GM12878 (cell line): ENCODE measurements around the gene COL4A3. TPM values are rescaled to one million over a fixed set of nuclear protein-coding genes. Genes with fewer than 3 reads are reported as not detected.

Experiments
- ATAC-seq: fragments of 200-7000 bp; cut with Tn5 transposase; 3 replicates; pipeline ENCODE4 v1.9.1; 2020; ENCODE audit warnings: mild to moderate bottlenecking, moderate library complexity
- BruUV-seq: library from RNA; stranded (reverse); fragments of 400-500 nt; replicated peaks from 2 replicates; lab custom pipeline; 2021; lab: Mats Ljungman, UMichigan
- CTCF ChIA-PET: fragments of 300-600 bp; sonication (Branson Sonifier 250); formaldehyde crosslinking; extraction: SDS; loops from one replicate; lab custom pipeline; 2021; ENCODE audit warnings: inconsistent platforms; lab: Yijun Ruan, JAX
- POLR2A ChIA-PET: fragments of 350-600 bp; formaldehyde crosslinking; extraction: SDS; loops from one replicate; lab custom pipeline; 2021; ENCODE audit warnings: inconsistent platforms; lab: Charles Lee
- RAD21 ChIA-PET: fragments of 300-600 bp; sonication (Branson Sonifier 250); formaldehyde crosslinking; loops from one replicate; lab custom pipeline; 2023; ENCODE audit warnings: antibody characterized with exemption; ENCODE audit not compliant: unreplicated experiment; lab: Charles Lee
- SMC1A ChIA-PET: fragments of 300-600 bp; sonication (Branson Sonifier 250); formaldehyde crosslinking; loops from one replicate; lab custom pipeline; 2023; ENCODE audit not compliant: unreplicated experiment, uncharacterized antibody; lab: Charles Lee
- DNase-seq: peaks from one replicate; pipeline ENCODE4 v3.0.0-alpha.2; 2011; ENCODE audit warnings: low read depth, low spot score
- FAIRE-seq: peaks from 3 replicates; lab custom pipeline; 2011; peaks lifted over from hg19 to GRCh38; lab: Jason Lieb, UNC
- H2AFZ ChIP-seq: 2 replicates; pipeline ENCODE4 v1.6.0; 2011; ENCODE audit warnings: low read depth, low read length, control low read depth; ENCODE audit not compliant: control insufficient read depth
- H3K27ac ChIP-seq: 2 replicates; pipeline ENCODE4 v1.5.1; 2011; ENCODE audit warnings: control low read depth; ENCODE audit not compliant: control insufficient read depth, insufficient read depth
- H3K27me3 ChIP-seq, 2 experiments: replicated peaks in 1 of 2; 2 replicates each; pipeline versions ENCODE4 v1.6.0 to v1.6.1; 2011; ENCODE audit warnings: low read length in 1 of 2; ENCODE audit not compliant: control insufficient read depth in 2 of 2, insufficient read depth in 2 of 2
- H3K36me3 ChIP-seq, 2 experiments: 2 replicates each; pipeline ENCODE4 v1.5.1; 2011; ENCODE audit warnings: low read length in 1 of 2; ENCODE audit not compliant: control insufficient read depth in 2 of 2, insufficient read depth in 2 of 2
- H3K4me1 ChIP-seq: 2 replicates; pipeline ENCODE4 v1.6.1; 2011; ENCODE audit warnings: mild to moderate bottlenecking, low read length, moderate library complexity, mixed read lengths; ENCODE audit not compliant: control insufficient read depth, insufficient read depth
- H3K4me2 ChIP-seq: 2 replicates; pipeline ENCODE4 v1.6.0; 2011; ENCODE audit warnings: control low read depth; ENCODE audit not compliant: control insufficient read depth, insufficient read depth
- H3K4me3 ChIP-seq: fragments of 200-600 bp; sonication (generic); 2 replicates; pipeline ENCODE4 v1.5.1; 2016
- H3K79me2 ChIP-seq: 2 replicates; pipeline ENCODE4 v1.6.0; 2011; ENCODE audit warnings: low read length; ENCODE audit not compliant: control insufficient read depth, insufficient read depth
- H3K9ac ChIP-seq: 2 replicates; pipeline ENCODE4 v1.8.0; 2011; ENCODE audit warnings: low read length, control low read depth, mixed read lengths; ENCODE audit not compliant: control insufficient read depth, insufficient read depth
- H3K9me3 ChIP-seq: replicated peaks from 3 replicates; pipeline ENCODE4 v1.5.1; 2011; ENCODE audit warnings: mild to moderate bottlenecking, low read length; ENCODE audit not compliant: control insufficient read depth, insufficient read depth
- H4K20me1 ChIP-seq: 2 replicates; pipeline ENCODE4 v1.6.0; 2011; ENCODE audit not compliant: control insufficient read depth, insufficient read depth
- EED ChIP-seq: sonication (generic); IDR thresholded peaks from 2 replicates; pipeline ENCODE4 v1.6.1; 2016; ENCODE audit warnings: antibody characterized with exemption, low read depth
- GABPA ChIP-seq: IDR thresholded peaks from 2 replicates; pipeline ENCODE4 v1.6.1; 2014; ENCODE audit warnings: antibody characterized with exemption, low read depth, mild to moderate bottlenecking, inconsistent platforms
- IKZF2 ChIP-seq, 2 experiments: fragments of 450-650 bp; IDR thresholded peaks; 2 replicates each; pipeline ENCODE4 v1.6.1; 2017; ENCODE audit warnings: mild to moderate bottlenecking in 2 of 2, moderate library complexity in 2 of 2
- PKNOX1 ChIP-seq: fragments of 450-650 bp; IDR thresholded peaks from 2 replicates; pipeline ENCODE4 v1.6.1; 2016; ENCODE audit warnings: mild to moderate bottlenecking
- PML ChIP-seq: IDR thresholded peaks from 2 replicates; pipeline ENCODE4 v1.6.1; 2012; ENCODE audit warnings: low read length, inconsistent platforms
- REST ChIP-seq: IDR thresholded peaks from 2 replicates; pipeline ENCODE4 v1.6.1; 2012; ENCODE audit warnings: mild to moderate bottlenecking, low read depth, low read length
- RUNX3 ChIP-seq: IDR thresholded peaks from 2 replicates; pipeline ENCODE4 v1.6.1; 2012; ENCODE audit warnings: low read length, inconsistent platforms
- SPI1 ChIP-seq: IDR thresholded peaks from 2 replicates; pipeline ENCODE4 v1.6.1; 2011; ENCODE audit warnings: low read depth, mild to moderate bottlenecking, low read length, moderate library complexity, borderline replicate concordance; ENCODE audit not compliant: insufficient read depth
- SUPT20H ChIP-seq: IDR thresholded peaks from 2 replicates; pipeline ENCODE4 v1.6.1; 2011; ENCODE audit warnings: low read depth, mild to moderate bottlenecking, low read length, moderate library complexity, borderline replicate concordance; ENCODE audit not compliant: control insufficient read depth
- WGBS: methylation state at CpG from one replicate; pipeline ENCODE4 v1.1.6; 2016; ENCODE audit warnings: low lambda C conversion rate; ENCODE audit not compliant: insufficient replicate concordance, insufficient coverage; ENCODE audit errors: missing lambda C conversion rate; 5-methylcytosine and 5-hydroxymethylcytosine counted together
- in situ Hi-C: fragments of 300-500 bp; cut with MboI; formaldehyde crosslinking; loops from 9 replicates; pipeline ENCODE4 v1.14.3; 2018; ENCODE audit warnings: mixed read lengths
- intact Hi-C: fragments of 100-400 bp; cut with micrococcal nuclease; formaldehyde crosslinking; loops from one replicate; pipeline ENCODE4 v1.14.2; 2022; ENCODE audit not compliant: unreplicated experiment
- polyA plus RNA-seq, 11 experiments: library from polyadenylated mRNA; depleted of rRNA in 4 of 11; unstranded in 6 of 11; stranded (reverse) in 5 of 11; fragments of >200 nt; fragmentation: Nextera tagmentation in 4 of 11; fragmentation: Illumina TruSeq in 1 of 11; extraction: Ambion mirVana in 4 of 11; extraction: Trizol in 1 of 11; gene quantifications; 1 replicate in 1 of 11; 2 replicates in 10 of 11; pipeline versions ENCODE4 v1.2.1 to v1.2.3, GENCODE V29; 2011 to 2016; ENCODE audit warnings: inconsistent platforms in 2 of 11, missing spikeins in 2 of 11, low read depth in 1 of 11
- total RNA-seq, 4 experiments: library from RNA; depleted of rRNA in 3 of 4; stranded (reverse); fragments of >200 nt in 3 of 4; fragmentation: Illumina TruSeq in 1 of 4; extraction: Trizol in 1 of 4; gene quantifications; 2 replicates each; pipeline versions ENCODE4 v1.2.1 to v1.2.3, GENCODE V29; 2013 to 2021

Gene COL4A3
- total and polyA plus RNA-seq, 10 of the 15 experiments (the other 5 are each of a cell fraction or from before 2014, with no cell fraction given): 0.34 to 10.5 (median 3.8) TPM

- POLR2A ChIA-PET: interaction anchor here (0.7 to 1.5 kb wide), 5 partner anchors 11 to 147 kb away, joined by 3 read pairs; no protein-coding TSS in a partner anchor
- no TSS peak for BruUV-seq
- ATAC-seq (peak; percentile 11), DNase-seq (no peak), FAIRE-seq (no peak)
- CTCF ChIA-PET: interaction anchor here (0.7 to 1.6 kb wide), 7 partner anchors 26 to 1960 kb away, joined by 3 to 5 read pairs (median 4); no protein-coding TSS in a partner anchor
- TF ChIP-seq EED (0 out of 2 replicates have a peak, but pooled peaks have one; percentile 42), IKZF2 (IDR thresholded peaks at IDR 0.05) (peak in 1 of 2 experiments; percentile 4; a peak in 1 of 4 replicates), PML (0 out of 2 replicates have a peak, but pooled peaks have one; percentile 7), SPI1 (no peak), PKNOX1 (no peak), RUNX3 (0 out of 2 replicates have a peak, but pooled peaks have one; percentile 14), GABPA (no peak), REST (no peak), SUPT20H (no peak)
- WGBS: 2% methylated on average over 9 of the region's 13 CpGs
- H2AFZ ChIP-seq: peak overlapping the region; percentile 89
- H4K20me1 ChIP-seq: no peaks in the 10 kb centered on the region
- no peaks in the 10 kb centered on the region for H3K36me3 ChIP-seq
- intact Hi-C loops (loop anchor here (5.0 to 10.0 kb wide), 2 partner anchors 136 to 519 kb away; no protein-coding TSS in a partner anchor), in situ Hi-C loops (no loop called here)
- no peaks in the 10 kb centered on the region for H3K27me3 ChIP-seq
- SMC1A ChIA-PET: interaction anchor here (0.6 to 1.5 kb wide), 5 partner anchors 16 to 181 kb away, joined by 3 to 5 read pairs (median 4); no protein-coding TSS in a partner anchor
- H3K4me1 ChIP-seq: no peaks in the 10 kb centered on the region
- H3K9ac ChIP-seq: peak overlapping the region; percentile 95
- peaks cover 45% of the 10 kb centered on the region for H3K79me2 ChIP-seq
- RAD21 ChIA-PET: interaction anchor here (1.0 kb wide), 1 partner anchor 26 kb away, joined by 4 read pairs; no protein-coding TSS in a partner anchor
- H3K9me3 ChIP-seq: no peaks in the 10 kb centered on the region; the same call in 2 of the 3 replicates
- peak overlapping the region; percentile 79 for H3K27ac ChIP-seq
- peak overlapping the region; percentile 75 for H3K4me2 ChIP-seq
- H3K4me3 ChIP-seq: peak overlapping the region; percentile 90
These were observed 161.4 kb downstream of the COL4A3 start for GRCh38 chr2:227325839-227326195.
